A549 (cell line): ENCODE results near the gene NYNRIN.

ENCODE experiments used
- CEBPB ChIP-seq, 2 experiments: fragments of >200 bp in 1 of 2; sonication (Bioruptor Twin) in 1 of 2; formaldehyde crosslinking in 1 of 2; IDR thresholded peaks; 2 replicates each; pipeline ENCODE4 v1.6.1; 2012 to 2016
- EP300 ChIP-seq, 2 experiments: fragments of >200 bp; sonication (Bioruptor Twin); formaldehyde crosslinking; IDR thresholded peaks; 2 replicates in 1 of 2; 3 replicates in 1 of 2; pipeline ENCODE4 v1.6.1; 2016 to 2017
- FOSL2 ChIP-seq, 2 experiments: fragments of 450-650 bp in 1 of 2; fragments of >200 bp in 1 of 2; sonication (Bioruptor Twin) in 1 of 2; formaldehyde crosslinking; IDR thresholded peaks; 2 replicates each; pipeline versions ENCODE4 v1.5.0 to v1.6.1; 2016 to 2020; ENCODE audit warnings: mild to moderate bottlenecking in 1 of 2, moderate library complexity in 1 of 2
- MAFK ChIP-seq: fragments of 450-650 bp; IDR thresholded peaks from 2 replicates; pipeline ENCODE4 v1.6.1; 2014; ENCODE audit not compliant: partially characterized antibody
- MAX ChIP-seq: IDR thresholded peaks from 2 replicates; pipeline ENCODE4 v1.6.1; 2012
- POLR2A ChIP-seq: IDR thresholded peaks from 2 replicates; pipeline ENCODE4 v1.6.1; 2012; ENCODE audit warnings: mild to moderate bottlenecking, low read length
- SREBF2 ChIP-seq: fragments of 450-650 bp; IDR thresholded peaks from 2 replicates; pipeline ENCODE4 v1.6.1; 2014; ENCODE audit warnings: mild to moderate bottlenecking, moderate library complexity
- ZC3H11A ChIP-seq: fragments of 450-650 bp; IDR thresholded peaks from 2 replicates; pipeline ENCODE4 v1.6.1; 2014; ENCODE audit warnings: antibody characterized with exemption, mild to moderate bottlenecking
- TF ChIP-seq, protein P1 (sequence below): fragments of >200 bp; sonication (Bioruptor Twin); formaldehyde crosslinking; IDR thresholded peaks from 3 replicates; pipeline ENCODE4 v1.5.1; 2016

DNA sequence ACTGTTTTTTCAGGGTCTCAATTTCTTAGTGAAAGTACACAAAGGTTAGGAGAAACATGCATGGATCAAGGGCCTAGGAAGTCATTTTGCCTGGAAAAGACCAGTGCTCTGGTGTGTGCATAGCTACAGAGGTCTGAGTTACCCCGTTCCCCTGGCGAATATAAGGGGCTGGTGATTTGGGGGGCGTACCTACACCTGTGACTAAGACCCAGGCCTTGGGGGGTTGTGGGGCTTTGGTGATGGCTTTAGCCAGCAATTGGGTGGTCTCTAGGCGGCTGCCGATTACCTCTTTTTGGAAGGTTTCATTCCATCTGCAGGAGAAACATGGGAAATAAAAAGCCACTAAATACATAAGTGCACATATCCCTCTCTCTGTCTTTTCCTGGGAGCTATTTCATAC is 42.7 kb downstream of the NYNRIN start:
- TF ChIP-seq MAFK (no peak), POLR2A (no peak), EP300 (IDR thresholded peaks at IDR 0.05) (no peak), ZC3H11A (no peak), SREBF2 (no peak), MAX (no peak), CEBPB (IDR thresholded peaks at IDR 0.05) (no peak), FOSL2 (IDR thresholded peaks at IDR 0.05) (no peak), FOSL2 (CRISPR knock-in tag; IDR thresholded peaks at IDR 0.05) (no peak)
- TF ChIP-seq, protein P1, sequence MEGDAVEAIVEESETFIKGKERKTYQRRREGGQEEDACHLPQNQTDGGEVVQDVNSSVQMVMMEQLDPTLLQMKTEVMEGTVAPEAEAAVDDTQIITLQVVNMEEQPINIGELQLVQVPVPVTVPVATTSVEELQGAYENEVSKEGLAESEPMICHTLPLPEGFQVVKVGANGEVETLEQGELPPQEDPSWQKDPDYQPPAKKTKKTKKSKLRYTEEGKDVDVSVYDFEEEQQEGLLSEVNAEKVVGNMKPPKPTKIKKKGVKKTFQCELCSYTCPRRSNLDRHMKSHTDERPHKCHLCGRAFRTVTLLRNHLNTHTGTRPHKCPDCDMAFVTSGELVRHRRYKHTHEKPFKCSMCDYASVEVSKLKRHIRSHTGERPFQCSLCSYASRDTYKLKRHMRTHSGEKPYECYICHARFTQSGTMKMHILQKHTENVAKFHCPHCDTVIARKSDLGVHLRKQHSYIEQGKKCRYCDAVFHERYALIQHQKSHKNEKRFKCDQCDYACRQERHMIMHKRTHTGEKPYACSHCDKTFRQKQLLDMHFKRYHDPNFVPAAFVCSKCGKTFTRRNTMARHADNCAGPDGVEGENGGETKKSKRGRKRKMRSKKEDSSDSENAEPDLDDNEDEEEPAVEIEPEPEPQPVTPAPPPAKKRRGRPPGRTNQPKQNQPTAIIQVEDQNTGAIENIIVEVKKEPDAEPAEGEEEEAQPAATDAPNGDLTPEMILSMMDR: no peak
